SIG-M5 (cell line): ENCODE data around the gene SRGAP2B.
"Not testable (repeated sequence)": the region's sequence is repeated elsewhere in the genome, so short reads cannot be mapped to it uniquely, and the experiment has no call there.

ENCODE experiments used
- DNase-seq: peaks from one replicate; lab custom pipeline; 2025; lab: John Stamatoyannopoulos, UW

Gene SRGAP2B

DNA sequence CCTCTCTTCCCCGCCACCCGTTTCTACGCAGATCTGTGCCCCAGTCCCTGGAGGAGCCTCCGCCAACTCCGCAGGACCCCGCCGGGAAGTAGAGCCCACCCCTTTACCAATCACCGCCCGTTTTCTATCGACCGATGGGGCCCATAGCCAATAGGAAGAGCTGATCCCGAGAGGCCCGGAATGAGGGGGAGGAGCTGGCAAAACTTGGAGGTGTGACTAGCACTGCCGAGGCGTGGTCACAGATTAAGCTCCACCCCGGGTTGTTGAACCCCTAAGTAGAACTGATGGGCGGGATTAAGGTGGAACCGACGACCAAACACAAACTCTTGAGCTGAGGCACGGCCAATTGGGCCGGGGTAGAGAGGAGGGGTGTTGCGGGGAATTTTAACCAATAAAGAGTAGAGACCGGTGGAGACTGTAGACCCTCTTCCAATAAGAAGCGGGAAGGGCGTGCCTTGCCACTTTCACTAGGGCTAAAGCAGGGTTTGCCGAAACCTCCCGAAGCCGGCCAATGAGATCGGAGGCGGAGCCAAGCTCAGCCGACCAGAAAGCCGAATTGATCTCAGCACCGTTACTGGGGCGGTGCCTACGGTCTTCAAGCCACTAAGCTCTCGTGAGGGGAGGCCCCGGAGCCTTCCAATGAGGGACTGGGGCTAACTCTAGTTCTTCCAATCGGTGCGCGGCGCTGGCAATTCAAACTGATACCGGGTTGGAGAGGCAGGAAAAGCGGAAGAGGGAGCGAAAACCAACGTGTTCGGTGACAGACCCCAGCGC is at the start of gene SRGAP2B, which contains the start of gene FAM72D:
TSS of gene SRGAP2B (minus strand) at position 45 of the 774 bp plus-strand sequence. CDS start 2,427 bp downstream, outside the sequence.
TSS of gene FAM72D (plus strand) at position 691 of the 774 bp plus-strand sequence. CDS start 874 bp downstream, outside the sequence.
- DNase-seq, result not testable (repeated sequence)

DNA sequence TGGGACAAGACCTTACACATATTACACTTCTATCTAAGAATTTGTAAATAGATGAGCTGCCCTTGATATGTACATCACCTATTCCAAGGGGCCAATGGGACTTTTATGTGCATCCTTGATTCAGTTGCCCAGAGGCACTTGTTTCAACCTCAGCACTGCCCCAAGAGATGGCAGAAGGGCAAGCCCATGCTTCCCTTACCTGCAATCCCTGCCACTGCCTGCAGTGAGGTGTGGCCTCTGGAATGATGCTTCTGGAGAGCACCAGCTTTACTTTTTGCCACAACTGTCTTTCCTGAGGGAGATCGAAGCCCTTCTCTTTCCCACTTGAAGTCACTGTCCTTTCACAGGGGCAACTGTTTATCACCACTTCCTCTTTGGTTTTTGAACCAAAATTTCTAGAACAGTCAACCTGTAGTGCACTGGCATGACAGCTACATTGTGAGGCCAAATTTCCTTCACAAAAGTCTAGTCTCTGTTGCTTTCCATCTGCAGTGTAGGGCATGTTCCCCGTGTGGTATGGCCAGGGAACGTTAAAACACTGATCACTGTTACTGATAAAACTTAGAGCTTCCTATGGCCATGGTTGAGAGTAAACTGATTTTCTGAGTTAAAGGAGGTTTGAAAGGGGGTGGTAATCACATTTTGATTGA is 49.3 kb upstream of the SRGAP2B start:
- not testable (repeated sequence) for DNase-seq

DNA sequence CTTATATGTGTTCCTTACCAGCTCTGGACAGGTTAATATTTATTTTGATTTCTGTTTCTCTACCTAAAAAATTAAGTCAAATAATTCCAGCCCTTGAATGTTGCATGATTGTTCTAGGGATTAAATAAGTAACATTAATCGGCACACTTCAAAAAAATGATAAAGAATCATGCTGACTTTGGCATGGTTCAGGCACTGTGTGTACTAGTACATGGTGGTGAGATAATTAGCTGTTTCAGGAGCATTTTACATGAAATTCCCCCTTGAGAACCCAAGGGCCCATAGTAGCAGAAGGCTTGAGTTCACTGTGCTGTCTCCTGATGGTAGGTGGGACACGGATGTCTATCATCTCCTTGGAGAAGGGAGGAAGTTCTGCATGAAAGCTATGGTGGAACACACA is 45.4 kb upstream of the SRGAP2B start:
- not testable (repeated sequence) for DNase-seq

DNA sequence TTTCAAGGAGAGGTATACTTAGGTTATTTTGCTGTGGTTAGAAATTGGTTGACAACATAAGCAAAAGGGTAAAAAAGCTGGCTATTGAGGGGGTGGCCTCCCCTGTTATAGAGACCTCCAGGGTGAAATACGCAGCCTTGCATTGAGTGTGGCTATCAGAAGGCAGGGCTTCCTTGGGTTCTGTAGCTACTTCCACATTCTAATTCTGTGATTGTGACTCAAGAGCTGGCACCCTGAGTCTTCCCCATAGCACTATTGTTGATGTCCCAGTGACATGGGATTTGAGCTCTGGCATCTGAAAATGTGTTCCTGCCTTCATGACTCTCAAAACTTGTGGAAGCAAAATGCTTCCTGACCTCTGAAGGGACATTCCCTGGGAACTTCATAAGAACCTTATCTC is 39.3 kb upstream of the SRGAP2B start:
- DNase-seq, result not testable (repeated sequence)

DNA sequence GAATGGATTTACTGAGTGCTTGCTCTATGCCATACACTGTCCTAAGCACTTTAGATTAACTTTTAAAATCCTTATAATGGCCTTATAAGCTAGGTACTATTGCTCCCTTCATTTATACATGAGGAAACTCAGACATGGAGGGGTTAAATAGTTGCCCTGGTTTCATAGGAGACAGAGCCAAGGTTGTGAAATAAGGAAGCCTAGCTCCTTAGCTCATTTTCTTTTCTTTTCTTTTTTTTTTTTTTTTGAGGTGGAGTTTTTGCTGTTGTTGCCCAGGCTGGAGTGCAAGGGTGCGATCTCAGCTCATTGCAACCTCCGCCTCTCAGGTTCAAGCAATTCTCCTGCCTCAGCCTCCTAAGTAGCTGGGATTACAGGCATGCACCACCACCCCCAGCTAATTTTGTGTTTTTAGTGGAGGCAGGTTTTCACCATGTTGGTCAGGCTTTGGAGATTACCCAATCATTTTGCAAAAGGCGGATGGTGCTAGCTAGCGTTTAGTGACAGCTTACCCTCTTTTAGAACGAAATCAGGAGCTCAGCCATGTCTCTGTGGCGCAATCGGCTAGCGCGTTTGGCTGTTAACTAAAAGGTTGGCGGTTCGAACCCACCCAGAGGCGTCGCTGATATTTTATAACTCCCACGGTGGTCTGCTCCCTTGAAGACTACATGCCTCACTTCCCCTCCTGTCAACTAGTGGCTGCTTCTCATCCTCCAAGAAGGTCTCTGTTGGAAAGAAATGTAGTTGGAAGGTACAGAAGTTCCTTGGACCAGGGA is 33.8 kb upstream of the SRGAP2B start:
- DNase-seq, result not testable (repeated sequence)

DNA sequence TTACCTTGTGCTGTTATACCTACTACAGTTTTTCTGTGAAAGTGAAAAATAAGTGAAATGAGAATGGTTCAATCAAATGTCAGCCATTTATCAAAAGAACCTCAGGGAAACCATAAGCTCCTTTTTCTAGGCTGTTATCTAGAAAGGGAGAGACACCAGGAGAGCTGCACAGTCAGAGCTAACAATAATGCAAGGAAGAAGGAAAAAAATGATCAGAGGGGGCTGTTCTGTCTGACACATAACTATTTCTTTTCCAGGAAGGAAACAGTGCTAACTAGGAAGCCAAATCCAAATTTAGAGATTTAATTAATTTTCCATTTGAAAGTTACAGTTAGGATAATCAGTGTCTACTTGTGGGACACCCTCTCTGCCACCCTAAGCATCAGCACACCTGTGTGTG is 32.0 kb upstream of the SRGAP2B start:
- not testable (repeated sequence) for DNase-seq

DNA sequence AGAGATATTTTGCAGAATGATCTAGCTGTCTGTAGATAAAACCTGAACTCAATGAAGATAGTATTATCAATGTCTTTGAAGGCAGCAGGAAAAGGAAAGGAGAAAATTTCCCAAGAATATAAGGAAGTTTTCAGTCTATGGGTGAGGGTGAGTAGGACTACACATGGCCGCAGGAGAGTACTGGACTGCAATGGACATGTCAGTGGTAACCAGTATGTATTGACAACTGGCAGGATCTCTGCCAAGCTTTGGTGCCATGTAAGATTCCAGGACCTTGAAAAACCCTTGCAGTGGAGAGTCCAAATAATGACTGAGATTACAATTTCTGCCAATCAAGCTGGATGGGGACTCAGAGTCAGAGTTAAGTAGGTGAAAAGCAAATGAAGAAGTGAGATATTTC is 30.0 kb upstream of the SRGAP2B start:
- DNase-seq, result not testable (repeated sequence)

DNA sequence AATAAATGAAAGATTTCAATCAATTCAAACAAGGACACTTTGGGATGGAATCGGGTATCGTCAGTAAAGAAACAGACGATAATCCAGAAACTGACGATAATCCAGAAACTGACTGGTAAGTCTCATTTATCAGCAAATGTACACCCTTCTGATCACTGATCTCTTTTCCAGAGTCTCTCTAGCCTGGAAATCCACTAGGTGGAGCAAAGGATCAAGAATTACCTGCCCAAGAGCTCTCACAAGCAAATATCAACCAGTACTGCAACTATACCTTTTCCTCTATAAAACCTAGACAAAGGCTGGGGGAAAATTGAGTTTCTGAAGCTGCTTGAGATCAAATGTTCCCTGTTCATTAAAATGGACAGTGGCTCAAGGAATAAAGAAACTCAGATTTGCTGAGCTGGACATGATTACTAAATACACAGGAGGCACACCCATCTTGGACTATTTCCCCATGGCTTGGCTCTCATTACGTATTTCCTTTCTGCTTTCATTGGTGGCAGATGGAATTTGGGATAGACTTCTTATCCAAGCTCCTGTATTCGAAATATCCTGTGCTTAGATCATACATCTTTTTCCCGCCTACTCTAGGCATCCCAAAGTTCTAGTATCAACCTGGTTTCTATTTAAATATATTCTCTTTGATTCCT is 29.0 kb upstream of the SRGAP2B start:
- DNase-seq, result not testable (repeated sequence)

DNA sequence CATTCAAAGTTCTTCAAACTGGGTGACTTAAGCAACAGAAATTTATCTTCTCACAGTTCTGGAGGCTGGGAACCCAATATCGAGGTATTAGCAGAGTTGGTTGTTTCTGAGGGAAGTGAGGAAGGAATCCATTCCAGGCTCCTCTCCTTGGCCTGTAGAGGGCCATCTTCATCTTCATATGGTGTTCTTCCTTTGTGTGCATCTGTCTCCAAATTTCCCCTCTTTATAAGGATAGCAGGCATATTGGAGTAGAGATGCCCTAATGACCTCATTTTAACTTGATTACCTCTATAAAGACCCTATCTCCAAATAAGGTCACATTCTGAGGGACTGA is 27.9 kb upstream of the SRGAP2B start:
- DNase-seq, result not testable (repeated sequence)

DNA sequence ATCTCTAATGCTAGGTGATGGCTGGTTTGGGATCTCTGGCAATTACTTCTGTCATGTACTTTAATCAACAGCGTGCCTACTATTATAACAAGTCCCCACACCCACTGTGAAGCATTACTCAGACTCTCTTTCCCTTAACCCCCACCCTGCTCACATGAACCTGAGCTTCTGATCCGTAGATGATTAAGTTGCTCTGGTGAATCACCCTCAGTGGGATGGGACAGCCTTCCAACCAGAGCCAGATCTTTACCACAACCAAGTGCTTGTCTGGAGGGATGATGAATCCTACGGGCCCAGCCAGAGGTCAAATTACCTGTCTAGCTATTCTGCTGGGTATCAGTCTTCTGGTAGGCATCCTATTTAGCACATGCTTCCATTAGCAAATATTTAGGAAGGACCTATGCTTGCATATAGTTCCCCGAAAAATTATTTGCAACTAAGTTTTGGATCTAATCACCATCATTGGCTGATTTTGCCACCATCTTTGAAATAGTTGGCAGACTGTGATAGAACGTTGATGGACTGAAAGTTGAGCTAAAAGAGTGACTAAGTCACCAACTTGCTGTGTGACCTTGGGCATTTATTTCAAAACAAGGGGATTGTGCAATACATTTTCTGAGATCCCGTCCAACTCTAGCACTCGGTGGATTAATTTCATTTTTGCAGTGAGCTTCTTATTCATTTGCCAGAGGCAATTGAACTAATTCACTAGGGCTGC is 27.4 kb upstream of the SRGAP2B start:
- not testable (repeated sequence) for DNase-seq

DNA sequence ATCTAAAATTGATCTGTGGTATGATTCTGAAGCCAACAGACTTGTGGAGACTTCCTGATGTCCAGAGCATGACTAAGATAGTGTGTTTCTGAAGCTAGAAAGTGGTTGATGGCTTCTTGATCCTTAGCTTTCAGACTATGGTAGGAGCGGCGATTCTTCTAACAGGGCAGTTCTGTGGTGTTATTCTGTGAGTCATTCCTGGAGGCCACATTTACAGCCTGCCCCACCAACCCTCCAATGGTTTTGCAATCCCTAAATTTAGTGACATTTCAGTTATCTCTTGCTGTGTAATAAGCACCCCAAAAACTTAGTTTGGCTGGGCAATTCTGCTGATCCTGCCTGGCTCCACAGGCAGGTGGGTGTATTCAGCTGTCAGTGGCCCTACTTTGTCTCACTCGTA is 24.7 kb upstream of the SRGAP2B start:
- DNase-seq, result not testable (repeated sequence)

DNA sequence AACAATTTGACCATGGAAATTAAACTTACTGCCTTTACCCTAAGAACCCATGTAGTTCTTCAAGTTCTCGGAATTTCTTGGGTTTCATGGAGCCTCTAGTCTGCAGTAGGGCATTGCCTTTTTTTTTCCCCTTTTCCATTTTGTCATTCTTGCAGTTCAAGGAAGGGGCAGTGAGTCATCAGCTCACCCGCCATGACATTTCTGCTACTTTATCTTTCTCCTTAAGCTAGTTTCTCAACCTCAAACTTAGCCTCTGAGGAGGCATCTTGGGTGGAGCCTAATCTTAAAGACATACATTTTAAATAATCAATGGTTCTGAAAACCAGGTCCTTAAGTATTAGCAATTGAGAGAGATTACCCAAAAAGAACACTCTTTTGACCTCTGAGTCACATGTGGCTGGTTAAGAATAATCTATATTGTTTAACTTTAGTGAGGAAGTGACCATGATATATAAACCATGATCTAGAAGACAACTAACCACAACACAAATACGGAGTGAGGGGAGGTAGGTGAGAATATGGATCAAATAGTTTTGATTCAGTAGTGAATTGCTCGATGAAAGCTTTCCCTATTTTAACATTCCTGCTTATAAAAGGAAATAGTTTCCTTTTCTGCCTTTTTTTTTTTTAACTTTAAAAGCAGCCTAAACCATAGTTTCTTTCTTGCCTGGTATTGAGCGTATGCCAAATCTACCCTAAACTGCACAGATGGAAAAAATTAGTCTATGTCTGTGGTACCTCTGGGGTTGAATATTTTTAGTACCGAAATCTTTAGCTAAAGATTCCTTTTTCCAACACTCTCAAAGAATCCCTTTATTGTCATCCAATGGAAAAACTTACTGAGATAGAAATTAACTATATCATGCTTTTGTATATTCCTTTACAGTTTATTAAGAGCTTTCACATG is 20.7 kb upstream of the SRGAP2B start:
- DNase-seq, result not testable (repeated sequence)

DNA sequence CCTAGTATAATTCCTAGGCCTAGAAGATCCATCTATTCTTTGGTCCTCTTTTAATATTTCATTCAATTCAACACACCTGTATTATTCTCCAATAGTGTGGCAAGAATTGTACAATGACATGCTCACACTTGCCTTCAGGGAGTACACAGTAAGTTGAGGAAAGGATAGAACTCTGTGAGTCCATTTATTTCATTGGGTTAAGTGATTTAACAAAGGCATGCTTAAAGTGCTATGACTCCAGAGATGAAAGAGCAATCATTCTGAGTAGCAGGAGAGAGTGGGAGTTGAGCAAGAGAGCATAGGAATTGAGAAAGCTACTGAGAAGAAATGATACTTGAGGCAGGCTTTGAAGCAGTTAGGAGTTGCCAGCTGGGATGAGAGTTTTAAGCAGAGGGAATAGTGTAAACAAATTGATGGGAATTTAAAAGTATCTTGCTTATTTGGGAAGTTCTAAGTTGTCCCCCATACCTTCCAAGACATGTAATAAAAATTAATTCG is 19.5 kb upstream of the SRGAP2B start:
- DNase-seq, result not testable (repeated sequence)

DNA sequence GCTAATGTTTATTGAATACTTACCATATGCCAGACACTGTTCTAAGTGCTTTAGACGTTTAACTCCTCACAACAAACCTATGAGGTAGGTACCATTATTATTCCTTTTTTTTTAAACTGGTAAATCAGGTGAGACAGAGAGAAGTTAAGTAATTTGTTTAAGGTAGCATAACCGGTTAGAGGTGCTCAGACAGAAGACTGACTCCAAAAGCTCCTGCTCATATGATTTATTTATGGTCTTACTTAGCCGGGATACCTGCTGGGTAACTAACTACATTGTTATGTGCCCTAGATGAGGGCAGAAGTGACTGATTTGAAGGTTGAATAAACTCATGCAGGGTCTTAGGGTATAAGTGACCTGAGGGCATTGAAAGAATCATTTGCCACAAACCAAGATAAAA is 17.6 kb upstream of the SRGAP2B start:
- DNase-seq, result not testable (repeated sequence)

DNA sequence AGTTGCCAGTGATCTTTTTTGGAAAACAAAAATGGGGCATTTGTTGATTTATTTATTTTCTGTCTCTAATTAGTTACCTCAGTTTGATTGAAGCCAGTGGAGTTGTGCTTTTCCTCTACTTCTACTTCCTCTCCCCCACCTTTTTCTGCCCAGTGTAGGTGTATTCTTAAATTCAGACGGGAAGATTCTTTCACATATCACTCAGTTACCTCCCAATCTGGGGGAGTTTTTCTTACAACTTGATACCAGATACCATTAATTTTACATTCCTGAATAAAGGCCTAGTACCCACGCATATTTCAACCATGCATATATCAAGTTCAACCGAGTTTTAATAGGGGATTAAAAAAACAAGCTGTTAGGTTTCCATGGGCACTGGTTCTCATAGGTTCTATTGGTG is 16.5 kb upstream of the SRGAP2B start:
- not testable (repeated sequence) for DNase-seq

DNA sequence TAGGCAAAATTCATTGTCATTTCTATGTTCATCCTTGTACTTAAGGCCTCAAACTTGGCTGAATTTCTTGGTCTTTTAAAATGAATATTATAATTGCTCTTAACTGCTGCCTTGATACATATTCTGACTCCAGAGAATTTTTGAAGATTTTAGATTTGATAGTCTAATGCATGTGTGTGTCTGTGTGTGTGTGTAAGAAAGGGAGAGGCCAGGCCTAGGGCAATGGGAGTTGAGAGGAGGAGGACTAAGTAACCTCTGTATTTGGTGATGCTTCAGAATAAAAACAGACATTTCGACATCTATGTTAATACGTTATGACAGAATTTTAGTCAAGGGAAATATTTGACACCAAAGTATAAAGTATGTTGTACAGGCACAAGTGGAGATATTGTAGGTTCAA is 8.2 kb upstream of the SRGAP2B start:
- DNase-seq, result not testable (repeated sequence)

DNA sequence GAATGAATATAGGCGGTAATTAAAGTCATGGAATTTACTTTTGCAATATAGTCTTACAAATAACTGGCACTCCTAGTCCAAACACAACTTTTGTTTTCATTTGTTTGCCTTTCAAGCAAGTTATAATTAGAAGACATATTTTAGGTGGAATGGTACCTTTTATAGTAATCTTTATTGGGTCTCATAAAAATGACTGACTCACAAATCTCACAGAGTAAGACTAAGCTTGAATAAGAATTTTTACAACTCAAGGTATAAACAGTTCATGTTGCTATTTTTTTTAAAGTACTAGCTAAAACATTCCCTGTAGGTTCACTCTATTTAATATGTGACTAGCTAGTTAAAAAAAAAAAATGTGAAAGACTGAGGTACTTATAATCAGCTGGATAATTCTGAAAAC is 6.6 kb upstream of the SRGAP2B start:
- not testable (repeated sequence) for DNase-seq

DNA sequence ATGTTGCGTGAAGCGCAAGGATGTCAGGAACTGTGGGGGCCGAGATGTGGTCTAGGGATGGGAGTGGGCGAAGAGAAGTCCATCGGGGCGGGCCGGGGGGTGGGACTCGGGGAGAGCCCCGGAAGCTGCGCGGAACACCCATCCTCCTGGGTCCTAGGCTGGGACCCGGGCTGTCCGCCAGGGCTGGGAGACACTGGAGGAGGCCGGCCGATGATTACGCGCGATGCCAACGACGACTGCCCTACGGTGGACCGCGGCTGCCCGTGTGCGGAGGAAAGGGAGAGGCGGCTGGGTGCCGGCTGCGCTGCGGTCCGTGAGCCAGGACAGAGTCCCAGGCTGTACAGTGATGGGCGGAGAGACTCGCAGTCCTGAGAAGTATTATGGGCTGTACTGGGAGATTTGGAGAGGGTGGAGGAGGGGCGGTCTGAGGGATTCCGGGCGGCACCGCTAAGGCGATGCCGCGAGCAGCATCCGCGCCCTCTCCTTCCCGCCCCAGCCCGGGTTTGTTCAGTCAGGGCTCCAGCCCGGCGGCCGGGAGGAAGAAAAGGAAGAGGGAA is 395 bp downstream of the SRGAP2B start:
- not testable (repeated sequence) for DNase-seq

DNA sequence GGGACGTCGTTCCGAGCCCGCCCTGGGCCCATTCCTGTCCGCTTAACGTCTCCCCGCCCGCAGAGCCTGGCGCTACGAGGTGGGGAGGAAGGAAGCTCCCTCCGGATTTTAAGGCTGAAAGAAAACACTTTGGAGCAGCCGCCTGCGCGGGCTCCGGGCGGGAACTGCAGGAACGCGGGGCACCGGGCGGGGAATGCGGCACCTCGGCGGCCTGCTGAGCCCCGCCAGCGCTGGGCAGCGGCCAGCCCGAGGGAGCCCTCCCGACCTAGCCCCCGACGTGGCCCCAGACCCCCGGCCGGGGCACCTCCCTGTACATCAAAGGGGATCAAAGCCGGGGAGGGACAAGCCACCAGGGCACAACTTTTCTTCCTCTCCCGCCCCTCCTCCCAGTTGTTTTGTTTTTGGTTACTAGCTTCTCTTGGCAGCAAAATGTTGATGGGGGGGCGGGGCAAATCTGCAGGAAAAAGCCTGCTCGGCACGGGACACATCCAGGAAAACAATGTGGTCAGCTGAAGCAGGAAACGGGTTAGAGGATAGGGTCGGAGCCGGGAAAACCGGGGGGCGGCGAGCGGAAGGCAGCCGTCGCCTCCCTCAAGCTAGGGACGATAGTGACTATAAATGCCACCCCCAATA is 1.5 kb downstream of the SRGAP2B start:
- DNase-seq, result not testable (repeated sequence)
